OCI-LY7 (cell line): Measurements from ENCODE around the gene CADM2.

Source experiments
- CTCF ChIP-seq: fragments of 200-600 bp; sonication (generic); conservative IDR thresholded peaks from 2 replicates; pipeline ENCODE4 v1.5.1; 2014; ENCODE audit warnings: mild to moderate bottlenecking, antibody characterized with exemption, low read length, moderate library complexity, mixed read lengths
- EZH2phosphoT487 ChIP-seq: fragments of 200-600 bp; sonication (generic); IDR thresholded peaks from 2 replicates; pipeline ENCODE4 v1.6.1; 2018; ENCODE audit warnings: low read depth, borderline replicate concordance, mild to moderate bottlenecking, mixed run types, antibody characterized with exemption, low read length, moderate library complexity, mixed read lengths

GRCh38 chr3:85321892-85322291, 363.1 kb downstream of the CADM2 start:
- TF ChIP-seq CTCF (no peak), EZH2phosphoT487 (no peak)
